HG02678 (cell line): ENCODE measurements around the gene ELFN1.

Experiments
- ATAC-seq: cut with Tn5 transposase; IDR thresholded peaks from one replicate; pipeline ENCODE4 v1.9.1; 2021; ENCODE audit warnings: mild to moderate bottlenecking, moderate library complexity; ENCODE audit not compliant: unreplicated experiment

ELFN1 gene

GRCh38 chr7:1669954-1670893 is at the start of gene ELFN1:
TSS of gene ELFN1 (plus strand) at chr7:1670277. CDS start at chr7:1744597, 74,320 bp downstream.
- no peak for ATAC-seq

DNA sequence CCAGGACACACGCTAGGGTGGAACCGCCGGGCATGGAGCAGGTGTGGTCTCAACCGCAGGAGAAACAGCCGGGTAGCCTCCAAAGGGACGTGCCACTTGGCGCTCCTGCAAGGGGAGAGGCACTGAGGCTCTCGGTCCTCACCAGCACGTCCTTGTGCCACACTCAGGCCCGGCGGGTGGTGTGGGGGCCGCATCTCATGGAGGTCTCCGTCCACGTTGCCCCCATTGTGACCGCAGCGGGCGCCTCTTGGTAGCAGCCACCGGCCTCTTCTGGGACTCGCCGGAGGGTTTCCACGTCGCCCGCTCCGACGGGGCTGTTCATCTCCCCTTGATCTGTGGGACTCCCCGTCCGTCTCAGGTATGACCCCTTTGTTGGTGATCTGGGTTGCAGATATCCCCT is 49.2 kb upstream of the ELFN1 start:
- ATAC-seq, result no peak

DNA sequence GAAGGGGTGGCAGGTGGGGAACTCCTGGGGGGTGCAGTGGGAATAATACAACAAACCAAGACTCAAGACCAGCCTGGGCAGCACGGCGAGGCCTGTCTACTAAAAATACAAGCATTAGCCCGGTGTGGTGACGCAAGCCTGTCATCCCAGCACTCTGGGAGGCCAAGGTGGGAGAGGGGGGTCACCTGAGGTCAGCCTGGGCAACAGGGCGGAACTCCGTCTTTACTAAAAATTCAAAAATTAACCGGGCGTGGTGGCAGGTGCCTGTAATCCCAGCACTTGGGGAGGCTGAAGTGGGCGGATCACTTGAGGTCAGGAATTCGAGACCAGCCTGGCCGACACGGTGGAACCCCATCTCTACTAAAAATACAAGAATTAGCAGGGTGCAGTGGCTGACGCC is 48.4 kb upstream of the ELFN1 start:
- no peak for ATAC-seq

DNA sequence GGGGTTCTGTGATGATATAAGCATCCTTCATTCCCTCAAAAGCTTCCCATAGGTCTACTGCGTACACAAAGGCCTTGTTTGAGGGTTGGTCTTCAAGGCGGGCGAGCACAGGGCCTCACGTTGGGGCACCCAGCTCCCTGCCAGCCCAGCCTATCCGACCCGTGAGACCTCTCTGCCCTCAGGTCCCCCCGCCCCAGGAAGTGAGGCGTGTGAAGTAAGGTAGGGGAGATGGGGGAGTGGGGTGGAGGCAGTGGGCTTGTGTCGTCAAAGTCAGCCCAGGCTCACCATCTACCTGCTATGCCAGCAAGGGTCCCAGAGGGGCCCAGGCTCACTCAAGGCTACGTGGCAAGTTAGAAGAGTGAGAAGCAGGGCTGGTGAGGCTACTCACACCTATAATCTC is 47.6 kb upstream of the ELFN1 start:
- ATAC-seq, result no peak

GRCh38 chr7:1623810-1624209 is 46.3 kb upstream of the ELFN1 start:
- no peak for ATAC-seq

GRCh38 chr7:1624999-1625927 is 44.8 kb upstream of the ELFN1 start:
- ATAC-seq, result no peak

GRCh38 chr7:1626769-1627168 is 43.3 kb upstream of the ELFN1 start:
- ATAC-seq, result no peak

DNA sequence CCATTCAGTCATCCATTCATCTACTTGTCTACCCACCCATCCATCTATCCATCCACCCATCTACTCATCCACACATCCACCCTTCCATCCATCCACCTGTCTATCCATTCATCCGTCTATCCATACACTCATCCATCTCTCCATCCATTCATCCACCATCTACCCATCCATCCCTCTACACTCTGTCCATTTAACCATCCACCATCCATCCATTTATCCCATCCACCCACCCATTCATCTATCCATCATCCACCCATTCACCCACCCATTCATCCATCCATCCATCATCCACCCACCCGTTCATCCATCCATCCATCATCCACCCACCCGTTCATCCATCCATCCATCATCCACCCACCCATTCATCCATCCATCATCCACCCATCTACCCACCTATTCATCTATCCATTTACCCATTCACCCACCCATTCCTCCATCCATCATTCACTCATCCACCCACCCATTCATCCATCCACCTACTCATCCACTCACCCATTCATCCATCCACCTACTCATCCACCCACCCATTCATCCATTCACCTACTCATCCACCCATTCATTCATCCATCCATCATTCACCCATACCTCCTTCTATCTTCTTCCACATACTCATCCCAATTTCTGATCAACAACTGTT is 39.3 kb upstream of the ELFN1 start:
- ATAC-seq, result no peak

- no peak for ATAC-seq
Measured at GRCh38 chr7:1631678-1632077, 38.4 kb upstream of the ELFN1 start.

GRCh38 chr7:1632506-1632905 is 37.6 kb upstream of the ELFN1 start:
- no peak for ATAC-seq

GRCh38 chr7:1632916-1633785 is 36.9 kb upstream of the ELFN1 start:
- no peak for ATAC-seq

DNA sequence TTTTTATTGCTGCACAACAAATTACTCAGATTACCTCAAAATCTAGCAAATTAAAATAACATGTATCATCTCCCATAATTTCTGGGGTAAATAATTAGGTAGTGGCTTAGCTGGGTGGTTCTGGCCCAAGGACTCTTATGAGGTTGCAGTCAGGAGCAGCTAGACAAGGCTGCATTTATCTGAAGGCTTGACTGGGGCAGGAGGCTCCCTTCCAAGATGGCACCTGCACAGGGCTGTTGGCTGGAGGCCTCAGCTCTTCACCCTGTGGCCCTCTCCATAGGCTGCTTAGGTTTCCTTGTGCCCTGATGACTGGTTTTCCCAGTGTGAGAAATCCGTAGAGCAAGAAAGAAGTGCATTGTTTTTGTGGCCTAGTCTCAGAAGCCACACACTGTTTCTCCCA is 34.7 kb upstream of the ELFN1 start:
- no peak for ATAC-seq

GRCh38 chr7:1637155-1637554 is 32.9 kb upstream of the ELFN1 start:
- no peak for ATAC-seq

- ATAC-seq, result no peak
Measured at GRCh38 chr7:1638215-1638661, 31.8 kb upstream of the ELFN1 start.

GRCh38 chr7:1639071-1639470 is 31.0 kb upstream of the ELFN1 start:
- ATAC-seq, result no peak

DNA sequence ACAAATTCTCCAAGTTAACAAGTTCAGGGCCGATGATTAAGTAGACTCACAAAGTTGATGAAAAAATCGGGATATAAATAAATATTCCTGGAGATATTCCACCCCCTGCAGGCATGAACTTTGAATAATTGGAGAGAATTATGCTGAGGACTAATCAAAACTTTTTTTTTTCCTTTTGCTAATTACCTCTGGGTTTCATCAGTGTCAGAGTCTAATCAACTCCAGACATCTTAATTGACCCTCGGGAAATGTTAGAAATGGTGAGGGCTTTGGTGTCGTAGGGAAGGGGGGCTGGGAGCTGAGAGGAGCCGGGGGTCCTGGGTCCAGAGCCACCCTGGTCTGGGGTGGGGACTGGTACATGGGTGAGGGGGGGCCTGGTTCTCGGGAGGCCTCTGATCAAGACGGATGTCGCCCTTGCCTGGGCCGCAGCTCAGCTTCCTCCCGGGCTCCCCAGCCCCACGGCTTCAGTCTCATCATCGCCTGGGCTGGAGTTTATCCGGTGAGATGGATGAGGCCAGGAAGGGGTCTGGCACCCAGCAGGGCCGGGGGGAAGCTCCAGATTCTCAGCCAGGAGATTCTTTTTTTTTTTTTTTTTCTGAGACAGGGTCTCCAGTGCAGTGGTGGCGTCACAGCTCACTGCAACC is 30.4 kb upstream of the ELFN1 start:
- no peak for ATAC-seq

GRCh38 chr7:1640376-1641172 is 29.5 kb upstream of the ELFN1 start:
- ATAC-seq, result no peak

GRCh38 chr7:1641173-1641572 is 28.9 kb upstream of the ELFN1 start:
- ATAC-seq, result no peak
